Esophagus muscularis mucosa (tissue), 4 donors: ENCODE data around the gene GRHL3.

Experiments
- EP300 ChIP-seq: sonication (generic); formaldehyde crosslinking; IDR thresholded peaks from one replicate; pipeline ENCODE4 v1.6.1; 2017; ENCODE audit warnings: antibody characterized with exemption
- POLR2A ChIP-seq: fragments of 450-650 bp; IDR thresholded peaks from one replicate; pipeline ENCODE4 v1.6.1; 2017; ENCODE audit warnings: antibody characterized with exemption, moderate library complexity, mild to moderate bottlenecking, low read depth
- POLR2AphosphoS5 ChIP-seq, 2 donors: sonication (generic); formaldehyde crosslinking; IDR thresholded peaks; one replicate each; pipeline ENCODE4 v1.6.1; 2017; ENCODE audit warnings: antibody characterized with exemption in 2 of 2
- TF ChIP-seq, protein P1 (sequence below), 3 experiments: fragments of 200-600 bp in 2 of 3; fragments of 450-650 bp in 1 of 3; sonication (generic) in 2 of 3; IDR thresholded peaks; one replicate each; pipeline ENCODE4 v1.5.1; 2017 to 2019; ENCODE audit warnings: antibody characterized with exemption in 3 of 3, mild to moderate bottlenecking in 2 of 3, moderate library complexity in 1 of 3

- TF ChIP-seq, protein P1, sequence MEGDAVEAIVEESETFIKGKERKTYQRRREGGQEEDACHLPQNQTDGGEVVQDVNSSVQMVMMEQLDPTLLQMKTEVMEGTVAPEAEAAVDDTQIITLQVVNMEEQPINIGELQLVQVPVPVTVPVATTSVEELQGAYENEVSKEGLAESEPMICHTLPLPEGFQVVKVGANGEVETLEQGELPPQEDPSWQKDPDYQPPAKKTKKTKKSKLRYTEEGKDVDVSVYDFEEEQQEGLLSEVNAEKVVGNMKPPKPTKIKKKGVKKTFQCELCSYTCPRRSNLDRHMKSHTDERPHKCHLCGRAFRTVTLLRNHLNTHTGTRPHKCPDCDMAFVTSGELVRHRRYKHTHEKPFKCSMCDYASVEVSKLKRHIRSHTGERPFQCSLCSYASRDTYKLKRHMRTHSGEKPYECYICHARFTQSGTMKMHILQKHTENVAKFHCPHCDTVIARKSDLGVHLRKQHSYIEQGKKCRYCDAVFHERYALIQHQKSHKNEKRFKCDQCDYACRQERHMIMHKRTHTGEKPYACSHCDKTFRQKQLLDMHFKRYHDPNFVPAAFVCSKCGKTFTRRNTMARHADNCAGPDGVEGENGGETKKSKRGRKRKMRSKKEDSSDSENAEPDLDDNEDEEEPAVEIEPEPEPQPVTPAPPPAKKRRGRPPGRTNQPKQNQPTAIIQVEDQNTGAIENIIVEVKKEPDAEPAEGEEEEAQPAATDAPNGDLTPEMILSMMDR (IDR thresholded peaks at IDR 0.05): no peak
- no peak for TF ChIP-seq EP300
- no peak for TF ChIP-seq POLR2A
- TF ChIP-seq POLR2AphosphoS5 (IDR thresholded peaks at IDR 0.05): no peak
Measured at GRCh38 chr1:24289937-24290595, 29.1 kb upstream of the GRHL3 start.
